ENCODE measurements around the gene MGRN1.

MGRN1 gene

DNA sequence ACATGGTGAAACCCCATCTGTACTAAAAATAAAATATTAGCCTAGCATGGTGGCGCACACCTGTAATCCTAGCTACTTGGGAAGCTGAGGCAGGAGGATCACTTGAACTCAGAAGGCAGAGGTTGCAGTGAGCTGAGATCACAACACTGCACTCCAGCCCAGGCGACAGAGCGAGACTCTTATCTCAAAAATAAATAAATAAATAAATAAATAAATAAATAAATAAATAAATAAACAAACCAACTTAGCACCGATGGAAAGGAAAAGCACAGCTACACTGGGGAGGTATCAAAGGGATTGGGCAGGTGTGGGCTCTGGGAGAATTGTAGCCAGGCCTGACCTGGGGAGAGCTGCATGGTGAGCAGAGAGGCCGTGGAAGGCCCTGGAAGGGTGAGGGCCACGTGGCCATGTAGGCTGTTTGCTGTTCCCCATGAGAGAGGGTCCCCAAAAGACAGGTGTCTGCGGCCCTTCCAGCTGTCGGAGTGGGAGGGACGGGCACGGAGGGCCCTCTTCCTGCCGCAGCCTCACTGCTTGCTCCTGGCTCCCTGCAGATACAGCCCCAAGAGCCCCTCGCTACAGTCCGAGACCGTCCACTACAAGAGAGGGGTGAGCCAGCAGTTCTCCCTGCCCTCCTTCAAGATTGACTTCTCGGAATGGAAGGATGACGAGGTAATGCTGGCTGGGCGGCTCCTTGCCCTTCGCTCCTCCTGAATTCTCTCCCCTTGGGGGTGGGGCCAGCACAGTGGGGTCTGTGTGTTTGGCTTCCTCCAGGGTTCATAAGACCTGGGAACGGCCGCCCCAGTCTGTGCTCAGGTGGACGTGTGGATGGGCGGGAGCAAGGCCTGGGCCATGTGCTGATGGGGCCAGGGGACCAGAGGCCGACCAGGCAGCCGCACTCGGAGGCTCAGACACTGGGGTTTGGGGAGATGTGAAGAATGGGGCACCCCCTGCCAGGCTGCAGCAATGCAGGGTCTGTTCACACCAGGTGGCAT lies 32.4 kb downstream of the MGRN1 start:
- no peak for DNase-seq (ENCODE audit: low spot score)
- TF ChIP-seq CTCF (IDR thresholded peaks at IDR 0.05; ENCODE audit: extremely low read depth, missing control alignments) = no peak

DNA sequence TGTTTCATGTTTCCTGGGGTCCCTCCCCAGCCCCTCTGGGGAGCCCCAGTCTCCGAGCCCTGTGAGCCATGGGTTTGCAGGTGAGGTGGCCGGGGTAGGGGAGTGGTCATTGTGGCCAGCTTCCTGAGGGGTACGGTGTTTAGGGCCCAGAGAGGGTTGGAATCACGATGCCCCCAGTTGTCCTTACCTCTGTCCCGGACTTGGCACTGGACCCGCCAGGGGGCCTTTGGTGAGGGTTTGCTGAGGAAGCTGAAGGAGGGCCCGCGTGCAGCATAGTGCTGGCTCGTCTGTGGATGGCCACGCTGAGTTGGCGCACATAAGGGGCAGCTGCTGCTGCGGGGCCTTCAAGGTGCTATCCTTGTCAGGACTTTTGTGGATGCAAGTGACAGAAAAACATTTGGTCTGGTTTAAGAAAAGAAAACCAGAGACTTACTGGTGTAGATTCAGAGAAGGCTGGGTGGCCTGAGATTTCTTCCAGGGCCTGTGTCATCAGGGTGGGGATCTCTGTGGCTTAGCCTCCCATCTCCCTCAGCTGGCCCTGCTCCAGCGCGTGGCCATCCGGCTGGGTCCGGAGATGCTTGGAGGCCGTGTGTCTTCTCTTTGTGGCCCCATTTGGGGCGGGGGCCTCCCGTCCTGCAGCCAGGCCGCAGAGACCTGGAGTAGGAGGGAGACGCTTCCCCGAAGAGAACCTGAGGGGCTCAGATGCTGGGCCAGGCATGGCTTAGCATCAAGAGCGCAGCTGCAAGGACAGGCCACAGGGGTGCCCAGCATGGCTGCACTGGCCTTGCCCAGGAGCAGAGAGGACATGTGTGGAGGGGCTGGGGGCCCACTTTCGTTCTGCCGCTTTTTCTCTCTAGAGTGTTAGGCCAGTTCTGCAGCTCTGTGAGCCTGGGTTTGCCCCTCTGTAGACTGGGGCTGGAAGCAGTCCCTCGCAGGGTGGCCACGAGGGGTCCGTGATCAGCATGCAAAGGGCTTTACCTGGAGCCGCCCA lies 35.0 kb downstream of the MGRN1 start:
- no peak for DNase-seq (ENCODE audit: low spot score)
- no peak for TF ChIP-seq CTCF (IDR thresholded peaks at IDR 0.05; ENCODE audit: extremely low read depth, missing control alignments)

- DNase-seq (ENCODE audit: low spot score) = peak; percentile 64
These were observed 35.9 kb downstream of the MGRN1 start for GRCh38 chr16:4660454-4661007.

DNA sequence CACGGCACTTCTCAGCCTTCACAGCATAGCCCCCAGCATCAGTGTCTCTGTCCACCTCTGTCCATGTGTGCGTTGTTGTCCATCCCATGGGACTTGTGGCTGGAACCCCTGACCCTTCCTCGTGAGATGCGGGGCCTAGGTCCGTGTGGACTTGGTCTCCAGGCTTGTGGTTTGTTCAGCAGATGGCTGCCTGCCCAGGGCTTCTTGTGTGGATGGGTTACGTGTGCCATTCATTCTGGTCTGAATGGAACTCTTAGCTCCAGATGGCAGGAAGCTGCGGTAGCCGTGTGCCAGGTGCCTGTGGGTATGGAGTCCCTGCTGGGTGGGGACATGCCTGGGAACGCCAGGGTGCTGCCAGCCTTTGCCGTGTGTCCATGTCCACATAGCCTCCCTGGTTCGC lies 37.0 kb downstream of the MGRN1 start:
- no peak for DNase-seq (ENCODE audit: low spot score)
- TF ChIP-seq CTCF (IDR thresholded peaks at IDR 0.05; ENCODE audit: extremely low read depth, missing control alignments) = no peak

More at GRCh38 chr16:4660454-4661007, 35.9 kb downstream of the MGRN1 start:
- TF ChIP-seq CTCF (IDR thresholded peaks at IDR 0.05; ENCODE audit: extremely low read depth, missing control alignments) = no peak

- no peak for TF ChIP-seq CTCF (IDR thresholded peaks at IDR 0.05; ENCODE audit: extremely low read depth, missing control alignments)
- no peak for DNase-seq (ENCODE audit: low spot score)
These were observed 38.8 kb downstream of the MGRN1 start for GRCh38 chr16:4663465-4663776.

DNA sequence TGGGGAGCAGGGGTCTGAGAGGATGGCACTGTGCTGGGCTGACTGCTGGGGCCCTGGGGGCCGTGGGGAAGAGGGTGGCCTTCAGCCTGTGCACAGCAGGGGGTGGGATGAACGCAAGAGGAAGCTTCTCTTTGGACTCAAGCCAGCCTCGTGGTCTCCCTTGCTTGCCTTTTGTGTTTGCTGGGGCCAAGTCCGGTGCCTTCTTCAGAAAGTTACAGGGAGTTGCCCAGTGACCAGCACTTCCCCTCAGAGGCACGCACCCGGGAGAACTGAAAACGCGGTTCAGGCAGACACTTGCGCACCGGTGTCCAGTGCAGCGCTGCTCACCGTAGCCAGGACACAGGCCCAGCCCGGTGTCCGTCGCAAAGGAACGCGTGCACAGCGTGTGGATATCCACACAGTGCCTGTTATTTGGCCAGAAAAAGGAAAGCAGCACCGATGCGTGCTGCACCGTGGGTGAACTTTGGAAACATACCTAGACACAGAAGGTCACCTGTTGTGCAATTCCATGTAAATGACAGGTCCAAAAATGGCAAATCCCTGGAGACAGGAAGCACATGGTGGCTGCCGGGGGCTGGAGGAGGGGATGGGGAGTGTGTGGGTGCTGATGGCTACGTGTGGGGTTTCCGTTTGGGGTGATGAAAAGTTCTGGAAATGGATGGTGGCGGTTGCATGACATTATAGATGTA lies 39.3 kb downstream of the MGRN1 start:
- no peak for TF ChIP-seq CTCF (IDR thresholded peaks at IDR 0.05; ENCODE audit: extremely low read depth, missing control alignments)
- no peak for DNase-seq (ENCODE audit: low spot score)

Data from GM20000 (cell line).